ENCODE data around the gene MKLN1. TPM values are rescaled to one million over a fixed set of nuclear protein-coding genes. Genes with fewer than 3 reads are reported as not detected.

MKLN1 gene
- total RNA-seq, 1 experiment from 2014 or later = 48.5 TPM

DNA sequence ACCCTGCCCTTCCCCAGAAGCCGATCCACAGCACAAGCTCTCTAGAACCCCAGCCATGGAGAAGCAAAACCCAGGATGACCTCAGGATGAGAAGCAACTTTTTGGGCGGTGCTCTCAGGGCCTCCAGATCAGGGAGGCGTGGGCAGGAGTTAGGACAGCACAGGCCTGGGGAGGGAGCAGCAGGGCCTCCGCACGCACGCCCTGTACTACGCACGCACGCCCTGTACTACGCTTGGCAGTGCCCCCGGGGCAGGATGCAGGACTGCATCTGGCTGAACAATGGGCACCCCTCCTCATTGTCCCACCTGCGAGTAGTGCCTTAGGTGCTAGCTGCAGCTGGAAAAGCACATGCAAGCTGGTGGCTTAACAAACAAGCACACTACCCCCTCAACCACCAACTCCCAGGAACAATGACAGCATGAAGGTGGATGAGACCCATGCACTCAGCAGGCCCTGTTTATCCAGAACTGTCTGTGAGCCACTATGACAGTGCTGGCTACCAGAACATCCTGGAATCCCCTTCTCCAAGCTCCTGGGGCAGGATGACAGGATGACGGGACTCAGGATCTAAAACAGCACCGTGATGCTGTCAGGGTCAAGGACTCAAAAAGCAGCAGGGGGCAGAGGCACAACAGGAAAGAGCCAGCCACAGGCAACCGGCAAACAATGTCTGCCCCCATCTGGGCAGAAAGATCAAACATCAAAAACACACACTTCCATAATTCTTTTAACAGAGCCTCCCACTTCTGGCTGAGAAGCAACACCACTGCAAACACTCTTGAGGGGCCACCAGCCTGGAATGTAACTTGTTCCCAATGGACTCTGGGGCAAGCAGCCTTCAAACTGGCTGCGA lies 217.0 kb downstream of the MKLN1 start (continued):
- TF ChIP-seq, protein P1, sequence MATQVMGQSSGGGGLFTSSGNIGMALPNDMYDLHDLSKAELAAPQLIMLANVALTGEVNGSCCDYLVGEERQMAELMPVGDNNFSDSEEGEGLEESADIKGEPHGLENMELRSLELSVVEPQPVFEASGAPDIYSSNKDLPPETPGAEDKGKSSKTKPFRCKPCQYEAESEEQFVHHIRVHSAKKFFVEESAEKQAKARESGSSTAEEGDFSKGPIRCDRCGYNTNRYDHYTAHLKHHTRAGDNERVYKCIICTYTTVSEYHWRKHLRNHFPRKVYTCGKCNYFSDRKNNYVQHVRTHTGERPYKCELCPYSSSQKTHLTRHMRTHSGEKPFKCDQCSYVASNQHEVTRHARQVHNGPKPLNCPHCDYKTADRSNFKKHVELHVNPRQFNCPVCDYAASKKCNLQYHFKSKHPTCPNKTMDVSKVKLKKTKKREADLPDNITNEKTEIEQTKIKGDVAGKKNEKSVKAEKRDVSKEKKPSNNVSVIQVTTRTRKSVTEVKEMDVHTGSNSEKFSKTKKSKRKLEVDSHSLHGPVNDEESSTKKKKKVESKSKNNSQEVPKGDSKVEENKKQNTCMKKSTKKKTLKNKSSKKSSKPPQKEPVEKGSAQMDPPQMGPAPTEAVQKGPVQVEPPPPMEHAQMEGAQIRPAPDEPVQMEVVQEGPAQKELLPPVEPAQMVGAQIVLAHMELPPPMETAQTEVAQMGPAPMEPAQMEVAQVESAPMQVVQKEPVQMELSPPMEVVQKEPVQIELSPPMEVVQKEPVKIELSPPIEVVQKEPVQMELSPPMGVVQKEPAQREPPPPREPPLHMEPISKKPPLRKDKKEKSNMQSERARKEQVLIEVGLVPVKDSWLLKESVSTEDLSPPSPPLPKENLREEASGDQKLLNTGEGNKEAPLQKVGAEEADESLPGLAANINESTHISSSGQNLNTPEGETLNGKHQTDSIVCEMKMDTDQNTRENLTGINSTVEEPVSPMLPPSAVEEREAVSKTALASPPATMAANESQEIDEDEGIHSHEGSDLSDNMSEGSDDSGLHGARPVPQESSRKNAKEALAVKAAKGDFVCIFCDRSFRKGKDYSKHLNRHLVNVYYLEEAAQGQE (IDR thresholded peaks at IDR 0.05; ENCODE audit: low read depth) = no peak

DNA sequence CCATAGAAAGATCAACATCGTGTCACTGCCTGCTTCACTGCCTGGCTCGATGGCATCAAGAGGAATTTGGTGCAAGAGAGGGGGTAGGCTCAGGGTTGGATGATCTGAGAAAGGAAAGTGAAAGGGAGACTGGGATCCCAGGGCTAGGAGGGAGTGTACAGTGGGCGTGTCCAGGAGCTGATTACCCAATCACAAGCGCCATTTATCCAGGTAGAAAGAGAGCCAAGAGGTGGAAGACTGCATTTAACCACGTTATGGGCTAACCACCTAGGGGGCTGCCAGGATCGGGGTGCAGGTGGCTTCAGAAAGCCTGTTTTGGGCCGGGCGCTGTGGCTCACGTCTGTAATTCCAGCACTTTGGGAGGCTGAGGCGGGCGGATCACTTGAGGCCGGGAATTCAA lies 218.4 kb downstream of the MKLN1 start:
- no TSS peak for BruUV-seq (replicated peaks)
- Histone ChIP-seq H3K9ac (ENCODE audit: low read length) (no peak overlapping the region), H2AFZ (ENCODE audit: low read depth, low read length, poor library complexity, severe bottlenecking) (no peak overlapping the region), H3K4me3 (replicated peaks in 1 of 2; ENCODE audit: low read depth in 1 of 2, low read length in 2 of 2) (no peak overlapping the region), H3K27ac (ENCODE audit: low read depth, low read length) (no peak overlapping the region), H3K4me1 (ENCODE audit: control insufficient read depth in 1 of 2, insufficient read depth in 2 of 2, low read length in 2 of 2) (peaks cover 56 to 62% of the 10 kb centered on the region in 2 experiments), H3K27me3 (ENCODE audit: insufficient read depth, low read length) (no peaks in the 10 kb centered on the region), H3K9me3 (ENCODE audit: control insufficient read depth in 1 of 2, insufficient read depth in 1 of 2, low read depth in 1 of 2, low read length in 2 of 2) (no peaks in the 10 kb centered on the region), H4K20me1 (ENCODE audit: insufficient read depth) (no peaks in the 10 kb centered on the region), H3K79me2 (ENCODE audit: insufficient read depth, low read length) (peaks cover 46% of the 10 kb centered on the region), H3K36me3 (ENCODE audit: control insufficient read depth in 1 of 2, insufficient read depth in 2 of 2, low read length in 2 of 2) (no peaks in the 10 kb centered on the region), H3K4me2 (ENCODE audit: low read length) (peak overlapping the region; percentile 52), H3K9me2 (ENCODE audit: insufficient read depth) (no peaks in the 10 kb centered on the region)
- intact Hi-C loops (cut with micrococcal nuclease) = loop anchor here (1.0 kb wide), 1 partner anchor 108 kb away; no protein-coding TSS in a partner anchor
- POLR2A ChIA-PET = interaction anchor here (1.2 kb wide), 1 partner anchor 20 kb away, joined by 3 read pairs; no protein-coding TSS in a partner anchor
- RAD21 ChIA-PET (ENCODE audit: low non-redundant PET in 1 of 2, low total read pairs in 2 of 2, uncharacterized antibody in 2 of 2, unreplicated experiment in 2 of 2) = interaction anchor here in 1 of 2 experiments (1.5 kb wide), 1 partner anchor 108 kb away, joined by 3 read pairs; no protein-coding TSS in a partner anchor
- CTCF ChIA-PET = interaction anchor here (0.8 to 2.7 kb wide), 13 partner anchors 8 to 478 kb away, joined by 3 to 19 read pairs (median 5); no protein-coding TSS in a partner anchor
- ATAC-seq (peak; percentile 35; the same call in 1 of the 2 replicates), DNase-seq (ENCODE audit: low read depth, low spot score) (no peak)
- TF ChIP-seq ZFX (IDR thresholded peaks at IDR 0.05) (no peak), YY1 (IDR thresholded peaks at IDR 0.05; ENCODE audit: extremely low read depth, insufficient replicate concordance, low read depth, low read length) (no peak), EZH2phosphoT487 (IDR thresholded peaks at IDR 0.05; ENCODE audit: borderline replicate concordance) (no peak), EGR1 (IDR thresholded peaks at IDR 0.05; ENCODE audit: low read depth) (no peak), CBX3 (IDR thresholded peaks at IDR 0.05; ENCODE audit: low read depth) (no peak), POLR2AphosphoS5 (IDR thresholded peaks at IDR 0.05; ENCODE audit: low read depth, low read length) (no peak), FOSL1 (IDR thresholded peaks at IDR 0.05; ENCODE audit: low read depth) (no peak), SP1 (IDR thresholded peaks at IDR 0.05; ENCODE audit: low read depth) (no peak)
- TF ChIP-seq, protein P2, sequence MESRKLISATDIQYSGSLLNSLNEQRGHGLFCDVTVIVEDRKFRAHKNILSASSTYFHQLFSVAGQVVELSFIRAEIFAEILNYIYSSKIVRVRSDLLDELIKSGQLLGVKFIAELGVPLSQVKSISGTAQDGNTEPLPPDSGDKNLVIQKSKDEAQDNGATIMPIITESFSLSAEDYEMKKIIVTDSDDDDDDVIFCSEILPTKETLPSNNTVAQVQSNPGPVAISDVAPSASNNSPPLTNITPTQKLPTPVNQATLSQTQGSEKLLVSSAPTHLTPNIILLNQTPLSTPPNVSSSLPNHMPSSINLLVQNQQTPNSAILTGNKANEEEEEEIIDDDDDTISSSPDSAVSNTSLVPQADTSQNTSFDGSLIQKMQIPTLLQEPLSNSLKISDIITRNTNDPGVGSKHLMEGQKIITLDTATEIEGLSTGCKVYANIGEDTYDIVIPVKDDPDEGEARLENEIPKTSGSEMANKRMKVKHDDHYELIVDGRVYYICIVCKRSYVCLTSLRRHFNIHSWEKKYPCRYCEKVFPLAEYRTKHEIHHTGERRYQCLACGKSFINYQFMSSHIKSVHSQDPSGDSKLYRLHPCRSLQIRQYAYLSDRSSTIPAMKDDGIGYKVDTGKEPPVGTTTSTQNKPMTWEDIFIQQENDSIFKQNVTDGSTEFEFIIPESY (IDR thresholded peaks at IDR 0.05; ENCODE audit: extremely low read depth, insufficient replicate concordance, low read length) = no peak
- TF ChIP-seq, protein P3, sequence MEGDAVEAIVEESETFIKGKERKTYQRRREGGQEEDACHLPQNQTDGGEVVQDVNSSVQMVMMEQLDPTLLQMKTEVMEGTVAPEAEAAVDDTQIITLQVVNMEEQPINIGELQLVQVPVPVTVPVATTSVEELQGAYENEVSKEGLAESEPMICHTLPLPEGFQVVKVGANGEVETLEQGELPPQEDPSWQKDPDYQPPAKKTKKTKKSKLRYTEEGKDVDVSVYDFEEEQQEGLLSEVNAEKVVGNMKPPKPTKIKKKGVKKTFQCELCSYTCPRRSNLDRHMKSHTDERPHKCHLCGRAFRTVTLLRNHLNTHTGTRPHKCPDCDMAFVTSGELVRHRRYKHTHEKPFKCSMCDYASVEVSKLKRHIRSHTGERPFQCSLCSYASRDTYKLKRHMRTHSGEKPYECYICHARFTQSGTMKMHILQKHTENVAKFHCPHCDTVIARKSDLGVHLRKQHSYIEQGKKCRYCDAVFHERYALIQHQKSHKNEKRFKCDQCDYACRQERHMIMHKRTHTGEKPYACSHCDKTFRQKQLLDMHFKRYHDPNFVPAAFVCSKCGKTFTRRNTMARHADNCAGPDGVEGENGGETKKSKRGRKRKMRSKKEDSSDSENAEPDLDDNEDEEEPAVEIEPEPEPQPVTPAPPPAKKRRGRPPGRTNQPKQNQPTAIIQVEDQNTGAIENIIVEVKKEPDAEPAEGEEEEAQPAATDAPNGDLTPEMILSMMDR (IDR thresholded peaks at IDR 0.05 in 2 of 3, conservative IDR thresholded peaks at IDR 0.05 in 1 of 3; ENCODE audit: borderline replicate concordance in 1 of 3, insufficient read depth in 1 of 3, low read depth in 2 of 3, low read length in 2 of 3) = no peak

Measured in HCT116 (cell line).